Kidney (tissue), 14 donors: Measurements from ENCODE around the gene DTNB. TPM values are rescaled to one million over a fixed set of nuclear protein-coding genes. Genes with fewer than 3 reads are reported as not detected.

Experiments used
- DNase-seq, 5 donors: peaks; one replicate each; pipeline ENCODE4 v3.0.0-alpha.2; 2013 to 2020
- FAIRE-seq: peaks from 2 replicates; lab custom pipeline; 2012; peaks lifted over from hg19 to GRCh38; lab: Jason Lieb, UNC
- H3K27ac ChIP-seq, 2 donors: one replicate each; pipeline ENCODE4 v1.7.0; 2013; ENCODE audit warnings: low read depth in 2 of 2, low read length in 2 of 2, inconsistent platforms in 1 of 2
- H3K27me3 ChIP-seq: one replicate; pipeline ENCODE4 v1.7.1; 2013; ENCODE audit warnings: low read length, inconsistent platforms; ENCODE audit not compliant: control insufficient read depth, insufficient read depth
- H3K36me3 ChIP-seq, 3 donors: one replicate each; pipeline versions ENCODE4 v1.7.0 to v1.7.1; 2013; ENCODE audit warnings: low read length in 3 of 3, control low read depth in 1 of 3, inconsistent platforms in 1 of 3; ENCODE audit not compliant: insufficient read depth in 3 of 3, control insufficient read depth in 2 of 3
- H3K4me1 ChIP-seq, 3 donors: one replicate each; pipeline versions ENCODE4 v1.7.0 to v1.7.1; 2013; ENCODE audit warnings: low read length in 3 of 3, inconsistent platforms in 1 of 3, low read depth in 1 of 3; ENCODE audit not compliant: control insufficient read depth in 2 of 3, insufficient read depth in 2 of 3
- H3K4me3 ChIP-seq, 3 donors: one replicate each; pipeline versions ENCODE4 v1.7.0 to v1.8.1; 2013; ENCODE audit warnings: low read length in 3 of 3, control low read depth in 1 of 3, inconsistent platforms in 1 of 3
- H3K9ac ChIP-seq, 3 donors: one replicate each; pipeline versions ENCODE4 v1.7.0 to v1.7.1; 2013; ENCODE audit warnings: low read length in 3 of 3, control low read depth in 1 of 3, inconsistent platforms in 1 of 3
- H3K9me3 ChIP-seq, 3 donors: one replicate each; pipeline versions ENCODE4 v1.7.0 to v1.7.1; 2013; ENCODE audit warnings: low read length in 3 of 3, control low read depth in 1 of 3, inconsistent platforms in 1 of 3; ENCODE audit not compliant: control insufficient read depth in 2 of 3, insufficient read depth in 1 of 3
- intact Hi-C: fragments of 100-400 bp; cut with DNase I; formaldehyde crosslinking; loops from one replicate; pipeline ENCODE4 v1.11.1; 2022
- polyA plus RNA-seq: library from polyadenylated mRNA; stranded (reverse); fragments of 350-450 nt; fragmentation: Illumina TruSeq; extraction: RNeasy Lipid Tissue Mini Kit (QIAGEN cat#74804); gene quantifications from one replicate; pipeline ENCODE4 v1.2.3, GENCODE V29; 2014; ENCODE audit warnings: low read depth, low replicate concordance; ENCODE audit not compliant: insufficient read depth
- total RNA-seq: library from RNA; stranded (reverse); fragmentation: NEBNext Ultra II Directional; extraction: Animal tissue kit (Norgen Biotek cat#: 25700); gene quantifications from one replicate; pipeline ENCODE4 v1.2.1, GENCODE V29; 2021
- TF ChIP-seq, protein P1 (sequence below): IDR thresholded peaks from 3 replicates; pipeline ENCODE4 v1.5.1; 2012; ENCODE audit warnings: mild to moderate bottlenecking, moderate library complexity, borderline replicate concordance; ENCODE audit not compliant: insufficient read depth; ENCODE audit errors: extremely low read depth
- donor health status: control.
- donor health status: control.
- donor health status: control.
- donor health status: control.
- donor health status: control.
- donor health status: DM: yes; HTN: yes; CAD: no.
- donor health status: Normal renal cell carcinoma (clear cell type).

DTNB gene
- total and polyA plus RNA-seq, 2 donors from 2014 or later = 23.0 to 28.1 TPM

- H3K9me3 ChIP-seq = no peaks in the 10 kb centered on the region
- peaks cover 0 to 3% (median 0%) of the 10 kb centered on the region in 3 donors for H3K36me3 ChIP-seq
- H3K9ac ChIP-seq = no peak overlapping the region
- intact Hi-C loops = no loop called here
- TF ChIP-seq, protein P1, sequence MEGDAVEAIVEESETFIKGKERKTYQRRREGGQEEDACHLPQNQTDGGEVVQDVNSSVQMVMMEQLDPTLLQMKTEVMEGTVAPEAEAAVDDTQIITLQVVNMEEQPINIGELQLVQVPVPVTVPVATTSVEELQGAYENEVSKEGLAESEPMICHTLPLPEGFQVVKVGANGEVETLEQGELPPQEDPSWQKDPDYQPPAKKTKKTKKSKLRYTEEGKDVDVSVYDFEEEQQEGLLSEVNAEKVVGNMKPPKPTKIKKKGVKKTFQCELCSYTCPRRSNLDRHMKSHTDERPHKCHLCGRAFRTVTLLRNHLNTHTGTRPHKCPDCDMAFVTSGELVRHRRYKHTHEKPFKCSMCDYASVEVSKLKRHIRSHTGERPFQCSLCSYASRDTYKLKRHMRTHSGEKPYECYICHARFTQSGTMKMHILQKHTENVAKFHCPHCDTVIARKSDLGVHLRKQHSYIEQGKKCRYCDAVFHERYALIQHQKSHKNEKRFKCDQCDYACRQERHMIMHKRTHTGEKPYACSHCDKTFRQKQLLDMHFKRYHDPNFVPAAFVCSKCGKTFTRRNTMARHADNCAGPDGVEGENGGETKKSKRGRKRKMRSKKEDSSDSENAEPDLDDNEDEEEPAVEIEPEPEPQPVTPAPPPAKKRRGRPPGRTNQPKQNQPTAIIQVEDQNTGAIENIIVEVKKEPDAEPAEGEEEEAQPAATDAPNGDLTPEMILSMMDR = no peak
- DNase-seq = no peak
- no peak overlapping the region for H3K27ac ChIP-seq
- H3K27me3 ChIP-seq = no peaks in the 10 kb centered on the region
- H3K4me1 ChIP-seq = no peaks in the 10 kb centered on the region
- no peak for FAIRE-seq
- H3K4me3 ChIP-seq = no peak overlapping the region
These were observed 41.0 kb downstream of the DTNB start for GRCh38 chr2:25632396-25632795.

DNA sequence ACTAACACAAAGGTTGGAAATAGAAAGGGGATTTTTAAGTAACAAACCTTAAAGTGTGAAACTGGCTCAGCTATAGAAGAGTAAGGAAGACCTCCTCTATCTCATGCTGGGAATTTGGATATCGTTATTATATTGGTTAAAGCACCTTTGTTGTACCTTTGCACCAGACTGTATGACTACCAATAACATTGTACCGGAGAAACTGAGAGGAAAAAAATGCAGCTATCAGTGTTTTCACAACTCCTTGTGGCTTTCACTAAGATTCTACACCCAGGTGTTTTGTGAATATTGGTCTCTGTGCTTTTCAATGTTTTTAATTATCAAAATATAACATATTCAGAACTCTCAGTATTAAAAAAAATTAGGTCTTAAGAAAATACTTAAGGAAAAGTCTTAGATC lies 48.7 kb downstream of the DTNB start:
- FAIRE-seq = no peak

DNA sequence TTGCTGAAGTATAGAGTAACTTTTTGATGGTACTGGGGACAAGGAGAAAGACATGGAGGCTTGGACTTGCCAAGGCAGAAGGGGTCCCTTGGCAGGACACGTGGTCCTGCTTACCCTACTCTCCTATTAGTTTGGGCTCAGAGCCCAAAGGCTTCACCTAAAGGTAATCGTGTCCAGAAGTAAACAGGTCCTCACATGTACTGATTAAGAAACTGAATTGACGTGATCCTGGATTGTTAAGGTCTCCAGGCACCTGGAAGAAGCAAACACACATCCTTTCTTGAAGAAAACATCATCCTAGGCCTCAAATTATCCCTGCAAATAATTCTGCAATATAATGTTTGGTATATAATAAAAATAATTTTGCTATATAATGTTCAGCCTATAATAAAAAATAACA lies 50.0 kb downstream of the DTNB start:
- peaks cover 0 to 3% (median 2%) of the 10 kb centered on the region in 3 donors for H3K36me3 ChIP-seq
- no peak for FAIRE-seq

More for the DNA sequence above, 48.7 kb downstream of the DTNB start:
- Histone ChIP-seq H3K27ac (no peak overlapping the region), H3K27me3 (no peaks in the 10 kb centered on the region), H3K4me1 (no peaks in the 10 kb centered on the region), H3K36me3 (peaks cover 0 to 3% (median 2%) of the 10 kb centered on the region in 3 donors), H3K9ac (no peak overlapping the region), H3K4me3 (no peak overlapping the region), H3K9me3 (no peaks in the 10 kb centered on the region)
- intact Hi-C loops = no loop called here
- DNase-seq = no peak
- TF ChIP-seq, protein P1 = no peak

More for the DNA sequence above, 50.0 kb downstream of the DTNB start:
- Histone ChIP-seq H3K4me1 (no peaks in the 10 kb centered on the region), H3K9ac (no peak overlapping the region), H3K27ac (no peak overlapping the region), H3K4me3 (no peak overlapping the region), H3K27me3 (no peaks in the 10 kb centered on the region), H3K9me3 (no peaks in the 10 kb centered on the region)
- TF ChIP-seq, protein P1 = no peak
- no peak for DNase-seq
- intact Hi-C loops = no loop called here
